Spinal cord (tissue), 10 donors: ENCODE results near the gene APBA1. TPM values are rescaled to one million over a fixed set of nuclear protein-coding genes. Genes with fewer than 3 reads are reported as not detected.
A peak's percentile ranks its signal among the peaks of the same experiment; 100 is the strongest.

ENCODE experiments used
- DNase-seq, 6 donors: peaks; one replicate each; pipeline versions ENCODE4 v3.0.0 to v3.0.0-alpha.2; 2013 to 2015; ENCODE audit warnings: low spot score in 6 of 6, low read depth in 4 of 6
- H3K27ac ChIP-seq: one replicate; pipeline ENCODE4 v1.5.1; 2013; ENCODE audit warnings: low read depth, low read length, control low read depth
- H3K27me3 ChIP-seq: one replicate; pipeline ENCODE4 v1.6.1; 2013; ENCODE audit warnings: low read length; ENCODE audit not compliant: control insufficient read depth, insufficient read depth
- H3K36me3 ChIP-seq: one replicate; pipeline ENCODE4 v1.6.1; 2013; ENCODE audit warnings: low read length; ENCODE audit not compliant: control insufficient read depth, insufficient read depth
- H3K4me1 ChIP-seq: one replicate; pipeline ENCODE4 v1.6.1; 2013; ENCODE audit warnings: low read length; ENCODE audit not compliant: control insufficient read depth, insufficient read depth
- H3K4me3 ChIP-seq: one replicate; pipeline ENCODE4 v1.5.1; 2013; ENCODE audit warnings: low read depth, low read length, control low read depth
- H3K9me3 ChIP-seq: one replicate; pipeline ENCODE4 v1.6.1; 2013; ENCODE audit warnings: low read length; ENCODE audit not compliant: control insufficient read depth, insufficient read depth
- WGBS: methylation state at CpG from one replicate; pipeline ENCODE4 v1.1.5; 2013; ENCODE audit warnings: missing lambda C conversion rate; ENCODE audit not compliant: insufficient coverage; 5-methylcytosine and 5-hydroxymethylcytosine counted together
- long read RNA-seq, 4 donors: transcript quantifications; one replicate each; lab custom pipeline, GENCODE V29; 2026
- polyA plus RNA-seq, 2 donors: library from polyadenylated mRNA; unstranded; fragments of 120-200 nt; gene quantifications; one replicate each; pipeline ENCODE4 v1.2.1, GENCODE V29; 2013; ENCODE audit not compliant: insufficient read length in 2 of 2
- total RNA-seq, 2 donors: library from RNA; depleted of rRNA in 1 of 2; stranded (reverse); fragments of 120-200 nt in 1 of 2; fragments of >200 nt in 1 of 2; gene quantifications; one replicate each; pipeline versions ENCODE4 v1.2.3 to v1.2.4, GENCODE V29; 2013 to 2014
- donor health status: healthy.

Gene APBA1
- total RNA-seq, result 10 to 100 TPM; 38.5 to 76.4 TPM
- 100 to 1,000 TPM in 1 of 2 donors, 10 to 100 TPM in 1; 91.6 to 101 TPM for polyA plus RNA-seq
- long read RNA-seq, donor 1, full-length matches to known transcripts, result 8 of 8 reads
- long read RNA-seq, donor 1, partial matches to known transcripts, result 0 of 8 reads
- long read RNA-seq, donor 1, other reads (novel, unspliced or antisense), result 0 of 8 reads
- long read RNA-seq, donor 2, full-length matches to known transcripts, result 6 of 56 reads
- long read RNA-seq, donor 2, partial matches to known transcripts, result 50 of 56 reads
- long read RNA-seq, donor 2, other reads (novel, unspliced or antisense), result 0 of 56 reads
- long read RNA-seq, donor 3, full-length matches to known transcripts, result 9 of 9 reads
- long read RNA-seq, donor 3, partial matches to known transcripts, result 0 of 9 reads
- long read RNA-seq, donor 3, other reads (novel, unspliced or antisense), result 0 of 9 reads
- long read RNA-seq, donor 4, full-length matches to known transcripts, result 1 of 1 reads
- long read RNA-seq, donor 4, partial matches to known transcripts, result 0 of 1 reads
- long read RNA-seq, donor 4, other reads (novel, unspliced or antisense), result 0 of 1 reads

DNA sequence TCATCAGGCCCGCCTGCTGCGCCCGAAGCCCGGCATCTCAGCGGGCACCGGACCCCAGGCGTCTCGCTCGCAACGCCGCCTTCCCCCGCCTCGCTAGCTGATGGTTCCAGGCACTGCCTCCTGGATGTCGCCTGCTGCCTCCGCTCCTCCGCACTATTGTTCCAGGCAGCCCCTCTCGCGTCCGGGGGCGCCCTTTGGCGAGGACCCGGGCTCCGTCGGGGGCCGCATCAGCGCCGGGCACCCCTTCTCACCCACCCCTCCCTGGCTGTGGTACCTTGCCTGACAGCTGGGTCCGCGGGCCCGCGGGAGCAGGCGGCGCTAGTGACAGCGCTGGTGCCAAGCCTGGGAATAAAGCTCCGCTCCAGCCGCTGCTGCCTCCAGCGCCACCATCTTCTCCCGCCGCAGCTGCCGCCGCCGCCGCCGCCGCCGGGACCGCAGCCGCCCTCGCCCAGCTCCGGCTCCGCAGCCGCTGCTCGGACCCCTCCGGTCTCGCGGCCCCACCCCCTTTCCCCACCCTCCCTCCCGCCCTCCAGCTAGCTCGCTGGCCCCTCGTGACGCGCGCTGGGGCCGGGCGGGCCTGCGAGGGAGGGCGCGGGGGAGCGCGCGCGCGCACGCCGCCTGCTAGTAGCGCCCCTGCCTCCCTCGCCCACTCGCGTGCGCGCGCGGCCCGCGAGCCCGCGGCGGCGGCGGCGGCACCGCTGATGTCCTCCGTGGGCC is at the start of gene APBA1:
Gene APBA1, minus strand, starts transcription at position 493 of the 717 bp plus-strand sequence.
- peak within 1 kb of the TSS; percentile 84 for H3K4me3 ChIP-seq
- peak; percentile 31 to 96 (median 82) for DNase-seq
- no peaks in the 10 kb centered on the region for H3K36me3 ChIP-seq
- H3K27ac ChIP-seq, result peak within 1 kb of the TSS; percentile 94
- peaks cover 21% of the 10 kb centered on the region for H3K4me1 ChIP-seq
- H3K27me3 ChIP-seq, result no peaks in the 10 kb centered on the region
- no peaks in the 10 kb centered on the region for H3K9me3 ChIP-seq
- under 1% methylated on average over 91 of the region's 92 CpGs for WGBS

DNA sequence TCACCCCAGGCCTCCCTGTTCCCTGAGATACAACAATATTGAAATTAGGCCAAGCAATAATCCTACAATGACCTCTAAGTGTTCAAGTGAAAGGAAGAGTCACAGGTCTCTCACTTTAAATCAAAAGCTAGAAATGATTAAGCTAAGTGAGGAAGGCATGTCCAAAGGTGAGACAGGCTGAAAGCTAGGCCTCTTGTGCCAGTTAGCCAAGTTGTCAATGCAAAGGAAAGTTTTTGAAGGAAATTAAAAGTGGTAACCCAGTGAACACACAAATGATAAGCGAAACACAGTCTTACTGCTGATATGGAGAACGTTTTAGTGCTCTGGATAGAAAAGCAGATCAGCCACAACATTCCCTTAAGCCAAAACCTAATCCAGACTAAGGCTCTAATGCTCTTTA is 47.8 kb upstream of the APBA1 start:
- no peaks in the 10 kb centered on the region for H3K4me1 ChIP-seq
- no peaks in the 10 kb centered on the region for H3K9me3 ChIP-seq
- no peaks in the 10 kb centered on the region for H3K27me3 ChIP-seq
- peaks cover 8% of the 10 kb centered on the region for H3K36me3 ChIP-seq
- no peak for DNase-seq
- no peak overlapping the region for H3K4me3 ChIP-seq
- no peak overlapping the region for H3K27ac ChIP-seq
- no CpG with 5 or more reads among the region's 2 CpGs for WGBS

DNA sequence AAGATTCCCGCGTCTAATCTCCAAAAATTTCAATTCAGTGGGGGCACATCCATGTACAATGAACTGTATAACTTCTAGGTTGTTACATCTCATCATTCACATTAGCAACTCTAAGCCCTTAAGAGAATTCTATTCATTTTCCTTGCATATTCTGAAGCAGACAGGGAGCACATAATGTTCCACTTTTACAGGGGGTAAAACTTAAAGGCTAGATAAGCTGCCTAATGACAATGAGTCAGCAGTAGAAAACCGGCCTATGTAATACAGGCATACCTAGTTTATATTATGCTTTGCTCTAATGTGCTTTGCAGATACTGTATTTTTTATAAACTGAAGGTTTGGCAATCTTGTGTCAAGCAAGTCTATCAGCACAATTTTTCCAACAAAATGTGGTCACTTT is 47.2 kb upstream of the APBA1 start:
- no CpG with 5 or more reads among the region's 3 CpGs for WGBS
- no peak for DNase-seq
- no peaks in the 10 kb centered on the region for H3K9me3 ChIP-seq
- no peak overlapping the region for H3K4me3 ChIP-seq
- H3K4me1 ChIP-seq, result no peaks in the 10 kb centered on the region
- H3K27me3 ChIP-seq, result no peaks in the 10 kb centered on the region
- H3K36me3 ChIP-seq, result peaks cover 8% of the 10 kb centered on the region
- no peak overlapping the region for H3K27ac ChIP-seq

- Histone ChIP-seq H3K4me3 (no peak overlapping the region), H3K9me3 (no peaks in the 10 kb centered on the region), H3K27me3 (no peaks in the 10 kb centered on the region), H3K36me3 (peaks cover 8% of the 10 kb centered on the region), H3K4me1 (no peaks in the 10 kb centered on the region), H3K27ac (no peak overlapping the region)
- 94% methylated on average over 5 of the region's 6 CpGs for WGBS
- no peak for DNase-seq
Observed at GRCh38 chr9:69718218-69718617, 46.0 kb upstream of the APBA1 start.

DNA sequence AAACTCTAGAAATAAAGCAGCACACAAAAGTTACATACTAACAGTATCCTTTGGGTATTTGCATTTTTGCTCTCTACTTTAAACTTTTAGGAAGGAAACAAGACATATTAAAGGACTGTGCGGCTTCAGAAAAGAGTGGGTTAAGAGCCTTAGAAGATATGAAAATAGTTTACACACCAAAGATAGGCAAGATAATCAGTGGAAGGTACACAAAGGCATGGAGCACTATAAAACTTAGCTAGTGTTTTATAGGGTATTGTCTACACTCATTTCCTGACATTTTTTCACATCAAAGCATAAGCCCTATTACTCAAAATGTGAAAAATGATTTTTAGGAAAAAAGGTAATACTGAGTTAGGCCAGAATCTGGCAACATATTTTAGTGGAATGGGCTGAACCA is 43.7 kb upstream of the APBA1 start:
- Histone ChIP-seq H3K9me3 (no peaks in the 10 kb centered on the region), H3K4me1 (no peaks in the 10 kb centered on the region), H3K27me3 (no peaks in the 10 kb centered on the region), H3K36me3 (peaks cover 4% of the 10 kb centered on the region), H3K27ac (no peak overlapping the region), H3K4me3 (no peak overlapping the region)
- whole genome bisulfite sequencing, result no CpG with 5 or more reads among the region's 1 CpG
- DNase-seq, result no peak

DNA sequence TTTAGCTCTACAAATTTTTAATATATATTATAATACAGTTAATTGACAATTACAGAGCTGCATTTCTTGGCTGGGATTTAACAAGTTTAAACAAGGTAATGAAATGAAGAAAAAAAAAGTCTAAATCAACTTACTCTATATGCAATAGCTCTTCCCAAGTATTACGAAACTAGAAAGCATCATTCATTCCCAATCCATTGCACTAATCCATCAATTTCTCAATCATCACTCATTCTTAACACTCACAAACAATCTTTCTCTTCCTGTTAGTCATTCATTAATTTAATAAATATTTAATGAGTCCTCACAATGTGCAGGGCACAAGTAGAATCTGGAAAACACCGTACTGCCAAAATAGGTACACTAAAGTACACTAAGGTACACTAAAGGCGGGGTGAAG is 42.9 kb upstream of the APBA1 start:
- no peaks in the 10 kb centered on the region for H3K4me1 ChIP-seq
- no peak overlapping the region for H3K27ac ChIP-seq
- no peaks in the 10 kb centered on the region for H3K27me3 ChIP-seq
- WGBS, result no CpG with 5 or more reads among the region's 3 CpGs
- H3K36me3 ChIP-seq, result peaks cover 4% of the 10 kb centered on the region
- H3K4me3 ChIP-seq, result no peak overlapping the region
- no peaks in the 10 kb centered on the region for H3K9me3 ChIP-seq
- no peak for DNase-seq

GRCh38 chr9:69697475-69697874 is 25.3 kb upstream of the APBA1 start:
- H3K4me1 ChIP-seq, result no peaks in the 10 kb centered on the region
- no peaks in the 10 kb centered on the region for H3K36me3 ChIP-seq
- H3K27ac ChIP-seq, result no peak overlapping the region
- no peak for DNase-seq
- WGBS, result 100% methylated on average over 2 of the region's 2 CpGs
- peaks cover 11% of the 10 kb centered on the region for H3K9me3 ChIP-seq
- H3K4me3 ChIP-seq, result no peak overlapping the region
- H3K27me3 ChIP-seq, result no peaks in the 10 kb centered on the region

- peaks cover 10% of the 10 kb centered on the region for H3K9me3 ChIP-seq
- no CpG with 5 or more reads among the region's 2 CpGs for WGBS
- no peak overlapping the region for H3K27ac ChIP-seq
- no peak for DNase-seq
- no peaks in the 10 kb centered on the region for H3K4me1 ChIP-seq
- H3K36me3 ChIP-seq, result no peaks in the 10 kb centered on the region
- H3K27me3 ChIP-seq, result no peaks in the 10 kb centered on the region
- no peak overlapping the region for H3K4me3 ChIP-seq
Observed at GRCh38 chr9:69696802-69697201, 24.6 kb upstream of the APBA1 start.

GRCh38 chr9:69689991-69690538 is 17.9 kb upstream of the APBA1 start:
- no peaks in the 10 kb centered on the region for H3K4me1 ChIP-seq
- H3K9me3 ChIP-seq, result peaks cover 4% of the 10 kb centered on the region
- no peak for DNase-seq
- H3K4me3 ChIP-seq, result no peak overlapping the region
- H3K27me3 ChIP-seq, result no peaks in the 10 kb centered on the region
- WGBS, result no CpG with 5 or more reads among the region's 2 CpGs
- H3K27ac ChIP-seq, result no peak overlapping the region
- H3K36me3 ChIP-seq, result no peaks in the 10 kb centered on the region
